H9 (cell line): ENCODE data around the gene LRRC37A3. TPM values are rescaled to one million over a fixed set of nuclear protein-coding genes. Genes with fewer than 3 reads are reported as not detected.
"Not testable (repeated sequence)": the region's sequence is repeated elsewhere in the genome, so short reads cannot be mapped to it uniquely, and the experiment has no call there.

ENCODE experiments used
- DNase-seq: peaks from one replicate; pipeline ENCODE4 v3.0.0-alpha.2; 2017
- H2AFZ ChIP-seq: one replicate; pipeline ENCODE4 v1.6.1; 2013; ENCODE audit warnings: mild to moderate bottlenecking, low read length, control low read depth, moderate library complexity
- H2AK5ac ChIP-seq: 2 replicates; pipeline ENCODE4 v1.6.1; 2013; ENCODE audit warnings: low read length, control low read depth, mixed read lengths; ENCODE audit not compliant: insufficient read length
- H2BK120ac ChIP-seq: one replicate; pipeline ENCODE4 v1.6.1; 2013; ENCODE audit warnings: low read depth, mild to moderate bottlenecking, low read length, control low read depth, inconsistent platforms; ENCODE audit not compliant: poor library complexity, severe bottlenecking
- H2BK12ac ChIP-seq: 2 replicates; pipeline ENCODE4 v1.6.1; 2013; ENCODE audit warnings: low read length, control low read depth, mixed read lengths, low read depth; ENCODE audit not compliant: insufficient read length
- H2BK15ac ChIP-seq: 2 replicates; pipeline ENCODE4 v1.6.1; 2013; ENCODE audit warnings: low read depth, low read length, control low read depth
- H2BK20ac ChIP-seq: one replicate; pipeline ENCODE4 v1.6.1; 2013; ENCODE audit warnings: low read depth, mild to moderate bottlenecking, low read length, control low read depth, inconsistent platforms; ENCODE audit not compliant: poor library complexity, severe bottlenecking
- H2BK5ac ChIP-seq: 2 replicates; pipeline ENCODE4 v1.6.1; 2013; ENCODE audit warnings: low read length, control low read depth, mixed read lengths; ENCODE audit not compliant: insufficient read length
- H3K14ac ChIP-seq: 2 replicates; pipeline ENCODE4 v1.6.1; 2013; ENCODE audit warnings: low read length, control low read depth; ENCODE audit not compliant: insufficient read depth
- H3K18ac ChIP-seq: 2 replicates; pipeline ENCODE4 v1.6.1; 2013; ENCODE audit warnings: low read depth, mild to moderate bottlenecking, mixed read lengths, low read length, control low read depth; ENCODE audit not compliant: insufficient read length
- H3K23ac ChIP-seq: 2 replicates; pipeline ENCODE4 v1.6.1; 2013; ENCODE audit warnings: low read length, control low read depth, mixed read lengths, low read depth; ENCODE audit not compliant: insufficient read length
- H3K23me2 ChIP-seq: 2 replicates; pipeline ENCODE4 v1.6.1; 2013; ENCODE audit warnings: low read depth, mild to moderate bottlenecking, mixed read lengths, low read length, control low read depth; ENCODE audit not compliant: insufficient read length, poor library complexity, severe bottlenecking
- H3K27ac ChIP-seq: 2 replicates; pipeline ENCODE4 v1.5.1; 2013; ENCODE audit warnings: low read length, control low read depth, mixed read lengths, low read depth; ENCODE audit not compliant: insufficient read length
- H3K27me3 ChIP-seq: 2 replicates; pipeline ENCODE4 v1.6.1; 2013; ENCODE audit warnings: low read length, control low read depth, inconsistent platforms; ENCODE audit not compliant: insufficient read depth
- H3K4ac ChIP-seq: 2 replicates; pipeline ENCODE4 v1.6.1; 2013; ENCODE audit warnings: low read depth, mild to moderate bottlenecking, control low read depth, inconsistent platforms, low read length, moderate library complexity
- H3K4me1 ChIP-seq: 2 replicates; pipeline ENCODE4 v1.6.1; 2013; ENCODE audit warnings: low read length, control low read depth, inconsistent platforms; ENCODE audit not compliant: insufficient read depth
- H3K4me2 ChIP-seq: 2 replicates; pipeline ENCODE4 v1.6.1; 2013; ENCODE audit warnings: low read length, control low read depth, mixed read lengths; ENCODE audit not compliant: insufficient read length, insufficient read depth
- H3K56ac ChIP-seq: 2 replicates; pipeline ENCODE4 v1.6.1; 2013; ENCODE audit warnings: low read depth, mild to moderate bottlenecking, mixed read lengths, low read length, control low read depth; ENCODE audit not compliant: insufficient read length
- H3K79me1 ChIP-seq: 2 replicates; pipeline ENCODE4 v1.6.1; 2013; ENCODE audit warnings: low read depth, mild to moderate bottlenecking, moderate library complexity, low read length, control low read depth, inconsistent platforms; ENCODE audit not compliant: insufficient read depth, poor library complexity, severe bottlenecking
- H3K79me2 ChIP-seq: 2 replicates; pipeline ENCODE4 v1.6.1; 2013; ENCODE audit warnings: low read length, control low read depth, inconsistent platforms; ENCODE audit not compliant: insufficient read depth
- H3K9ac ChIP-seq: 2 replicates; pipeline ENCODE4 v1.6.1; 2013; ENCODE audit warnings: low read length, control low read depth, mixed read lengths; ENCODE audit not compliant: insufficient read length; ENCODE audit errors: extremely low read depth
- H3K9me3 ChIP-seq: one replicate; pipeline ENCODE4 v1.6.1; 2013; ENCODE audit warnings: low read depth, low read length, inconsistent platforms; ENCODE audit not compliant: control insufficient read depth
- H3T11ph ChIP-seq: one replicate; pipeline ENCODE4 v1.6.1; 2013; ENCODE audit warnings: mild to moderate bottlenecking, low read length, control low read depth, inconsistent platforms
- H4K20me1 ChIP-seq: one replicate; pipeline ENCODE4 v1.6.1; 2013; ENCODE audit not compliant: control insufficient read depth, insufficient read length, insufficient read depth
- H4K5ac ChIP-seq: 2 replicates; pipeline ENCODE4 v1.6.1; 2013; ENCODE audit warnings: low read depth, mild to moderate bottlenecking, mixed read lengths, low read length, control low read depth; ENCODE audit not compliant: insufficient read length
- H4K8ac ChIP-seq: replicated peaks from 2 replicates; pipeline ENCODE4 v1.6.1; 2013; ENCODE audit warnings: low read length, control low read depth, mixed read lengths, low read depth; ENCODE audit not compliant: insufficient read length
- H4K91ac ChIP-seq: 2 replicates; pipeline ENCODE4 v1.6.1; 2013; ENCODE audit warnings: low read depth, mild to moderate bottlenecking, moderate library complexity, mixed read lengths, low read length, control low read depth; ENCODE audit not compliant: insufficient read length
- H3K27ac Mint-ChIP-seq, 3 experiments: 2 replicates in 2 of 3; 3 replicates in 1 of 3; pipeline ENCODE4 v1.8.0; 2020 to 2021; ENCODE audit warnings: mixed read lengths in 3 of 3, mild to moderate bottlenecking in 1 of 3, moderate library complexity in 1 of 3
- H3K27me3 Mint-ChIP-seq: 2 replicates; pipeline ENCODE4 v1.8.0; 2021; ENCODE audit warnings: low read depth, mild to moderate bottlenecking, moderate library complexity, mixed read lengths
- H3K36me3 Mint-ChIP-seq, 3 experiments: 2 replicates in 2 of 3; 3 replicates in 1 of 3; pipeline ENCODE4 v1.8.0; 2020 to 2021; ENCODE audit warnings: low read depth in 3 of 3, mixed read lengths in 3 of 3; ENCODE audit not compliant: insufficient read depth in 1 of 3
- H3K4me1 Mint-ChIP-seq, 2 experiments: 2 replicates each; pipeline ENCODE4 v1.8.0; 2020; ENCODE audit warnings: mixed read lengths in 2 of 2
- H3K4me3 Mint-ChIP-seq, 2 experiments: 2 replicates in 1 of 2; 3 replicates in 1 of 2; pipeline ENCODE4 v1.8.0; 2020 to 2021; ENCODE audit warnings: mild to moderate bottlenecking in 2 of 2, mixed read lengths in 2 of 2, moderate library complexity in 1 of 2
- H3K9me3 Mint-ChIP-seq, 2 experiments: 2 replicates in 1 of 2; 3 replicates in 1 of 2; pipeline ENCODE4 v1.8.0; 2020; ENCODE audit warnings: mild to moderate bottlenecking in 2 of 2, mixed read lengths in 2 of 2, moderate library complexity in 1 of 2
- WGBS: extraction: QIAGEN DNeasy Blood & Tissue Kit; methylation state at CpG from one replicate; pipeline ENCODE4 v1.1.7; 2013; ENCODE audit warnings: missing lambda C conversion rate, low lambda C conversion rate, mixed read lengths; ENCODE audit not compliant: insufficient read length; ENCODE audit errors: extremely low coverage; 5-methylcytosine and 5-hydroxymethylcytosine counted together
- total RNA-seq: library from RNA; stranded (reverse); gene quantifications from 2 replicates; pipeline ENCODE4 v1.2.1, GENCODE V29; 2021

The LRRC37A3 gene
- total RNA-seq, 1 experiment from 2014 or later = 5.4 TPM

DNA sequence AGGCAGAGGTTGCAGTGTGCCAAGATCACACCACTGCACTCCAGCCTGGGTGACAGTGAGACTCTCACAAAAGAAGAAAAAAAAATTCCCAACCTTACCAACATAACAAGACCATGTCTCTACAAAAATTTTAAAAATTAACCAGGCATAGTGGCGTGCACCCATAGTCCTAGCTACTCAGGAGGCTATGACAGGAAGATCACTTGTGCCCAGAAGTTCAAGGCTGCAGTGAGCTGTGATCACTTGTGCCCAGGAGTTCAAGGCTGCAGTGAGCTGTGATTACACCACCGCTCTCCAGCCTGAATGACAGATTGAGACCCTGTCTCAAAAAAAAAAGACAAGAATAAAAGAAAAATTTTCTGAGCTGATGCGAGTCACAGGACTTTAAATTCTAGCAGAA is 13.6 kb upstream of the LRRC37A3 start:
- not testable (repeated sequence) for H4K5ac ChIP-seq, H2AFZ ChIP-seq, H4K91ac ChIP-seq, H3K23me2 ChIP-seq, H3K27ac Mint-ChIP-seq, H3K9me3 Mint-ChIP-seq, H3K9me3 ChIP-seq, H2BK20ac ChIP-seq, H3K36me3 Mint-ChIP-seq, H3K56ac ChIP-seq, H2BK120ac ChIP-seq, H4K8ac ChIP-seq, H3K14ac ChIP-seq, H2AK5ac ChIP-seq, H3T11ph ChIP-seq, H3K9ac ChIP-seq, H2BK12ac ChIP-seq, H4K20me1 ChIP-seq, H3K4ac ChIP-seq, H3K4me1 ChIP-seq, H3K23ac ChIP-seq, H3K27me3 Mint-ChIP-seq, H3K79me1 ChIP-seq, H3K4me3 Mint-ChIP-seq, H2BK15ac ChIP-seq, H3K18ac ChIP-seq, H3K27ac ChIP-seq, H3K27me3 ChIP-seq, H2BK5ac ChIP-seq, H3K79me2 ChIP-seq, H3K4me2 ChIP-seq, DNase-seq
- peaks cover 6 to 13% of the 10 kb centered on the region in 2 experiments for H3K4me1 Mint-ChIP-seq
- WGBS = no CpG with 5 or more reads among the region's 3 CpGs

DNA sequence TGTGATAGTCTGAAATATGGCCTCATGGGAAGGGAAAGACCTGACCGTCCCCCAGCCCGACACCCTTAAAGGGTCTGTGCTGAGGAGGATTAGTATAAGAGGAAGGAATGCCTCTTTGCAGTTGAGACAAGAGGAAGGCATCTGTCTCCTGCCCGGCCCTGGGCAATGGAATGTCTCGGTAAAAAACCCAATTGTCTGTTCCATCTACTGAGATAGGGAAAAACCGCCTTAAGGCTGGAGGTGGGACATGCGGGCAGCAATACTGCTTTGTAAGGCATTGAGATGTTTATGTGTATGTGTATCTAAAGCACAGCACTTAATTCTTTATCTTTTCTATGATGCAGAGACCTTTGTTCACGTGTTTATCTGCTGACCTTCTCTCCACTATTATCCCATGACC is 11.1 kb upstream of the LRRC37A3 start:
- not testable (repeated sequence) for H2BK15ac ChIP-seq, H4K91ac ChIP-seq, H3K14ac ChIP-seq, H2AFZ ChIP-seq, H3K4me1 ChIP-seq, H2BK5ac ChIP-seq, H3K27me3 Mint-ChIP-seq, H3K4me2 ChIP-seq, H3K79me2 ChIP-seq, H3K36me3 Mint-ChIP-seq, H3K27ac ChIP-seq, H4K5ac ChIP-seq, H3K9me3 Mint-ChIP-seq, H3K4me3 Mint-ChIP-seq, H2AK5ac ChIP-seq, H3K4ac ChIP-seq, H3K18ac ChIP-seq, H3K9me3 ChIP-seq, H3K56ac ChIP-seq, H2BK120ac ChIP-seq, H3K23ac ChIP-seq, H3K4me1 Mint-ChIP-seq, H2BK20ac ChIP-seq, H4K20me1 ChIP-seq, H3T11ph ChIP-seq, H3K79me1 ChIP-seq, H2BK12ac ChIP-seq, H3K9ac ChIP-seq, DNase-seq, H4K8ac ChIP-seq, H3K23me2 ChIP-seq, H3K27me3 ChIP-seq
- no CpG with 5 or more reads among the region's 7 CpGs for WGBS
- H3K27ac Mint-ChIP-seq = 0 out of 7 replicates have a peak overlapping the region, but pooled peaks of 1 of the 3 experiments have one; percentile 53
